WTC11 (cell line): ENCODE measurements around the gene SMIM1. TPM values are rescaled to one million over a fixed set of nuclear protein-coding genes. Genes with fewer than 3 reads are reported as not detected.

ENCODE experiments used
- ATAC-seq: fragments of 200-7000 bp; cut with Tn5 transposase; 2 replicates; pipeline ENCODE4 v1.10.0; 2021; ENCODE audit warnings: mild to moderate bottlenecking, moderate library complexity
- CTCF ChIA-PET: fragments of 300-600 bp; sonication (Branson Sonifier 250); formaldehyde crosslinking; loops from one replicate; lab custom pipeline; 2021; ENCODE audit warnings: antibody characterized with exemption; lab: Charles Lee
- POLR2A ChIA-PET: fragments of 350-600 bp; sonication (Branson Sonifier 250); formaldehyde crosslinking; loops from one replicate; lab custom pipeline; 2021; ENCODE audit warnings: antibody characterized with exemption; lab: Charles Lee
- DNase-seq: peaks from one replicate; pipeline ENCODE4 v3.0.0; 2021; ENCODE audit warnings: low spot score
- H3K27ac Mint-ChIP-seq: 2 replicates; pipeline ENCODE4 v1.8.0; 2021; ENCODE audit warnings: mixed read lengths
- H3K27me3 Mint-ChIP-seq: 2 replicates; pipeline ENCODE4 v1.8.0; 2021; ENCODE audit warnings: low read depth, mild to moderate bottlenecking, moderate library complexity, mixed read lengths
- H3K36me3 Mint-ChIP-seq: 2 replicates; pipeline ENCODE4 v1.8.0; 2021; ENCODE audit warnings: mixed read lengths
- H3K4me1 Mint-ChIP-seq: 2 replicates; pipeline ENCODE4 v1.8.0; 2022; ENCODE audit warnings: mixed read lengths
- H3K4me3 Mint-ChIP-seq: 2 replicates; pipeline ENCODE4 v1.8.0; 2021; ENCODE audit warnings: mild to moderate bottlenecking, moderate library complexity, mixed read lengths
- H3K9me3 Mint-ChIP-seq: 2 replicates; pipeline ENCODE4 v1.8.0; 2021; ENCODE audit warnings: mixed read lengths
- E2F1 ChIP-seq: sonication (generic); formaldehyde crosslinking; IDR thresholded peaks from 2 replicates; pipeline ENCODE4 v1.8.0; 2022; ENCODE audit warnings: mild to moderate bottlenecking, missing genetic modification reagents
- EMX1 ChIP-seq: fragments of 250-450 bp; sonication (Bioruptor Pico); IDR thresholded peaks from 2 replicates; pipeline ENCODE4 v1.8.0; 2021; ENCODE audit warnings: mild to moderate bottlenecking
- ESRRA ChIP-seq: sonication (generic); formaldehyde crosslinking; IDR thresholded peaks from 2 replicates; pipeline ENCODE4 v1.8.1; 2022; ENCODE audit warnings: mild to moderate bottlenecking, missing genetic modification reagents, borderline replicate concordance
- FOXK1 ChIP-seq: sonication (generic); formaldehyde crosslinking; IDR thresholded peaks from 2 replicates; pipeline ENCODE4 v1.8.0; 2022; ENCODE audit warnings: mild to moderate bottlenecking, moderate library complexity, missing genetic modification reagents
- TCF7 ChIP-seq: sonication (generic); formaldehyde crosslinking; IDR thresholded peaks from 2 replicates; pipeline ENCODE4 v1.8.0; 2022; ENCODE audit warnings: mild to moderate bottlenecking, low read depth, missing genetic modification reagents, moderate library complexity
- TP53 ChIP-seq: sonication (generic); formaldehyde crosslinking; IDR thresholded peaks from 2 replicates; pipeline ENCODE4 v1.8.1; 2023; ENCODE audit warnings: mild to moderate bottlenecking, missing genetic modification reagents
- USF1 ChIP-seq: sonication (generic); formaldehyde crosslinking; IDR thresholded peaks from 2 replicates; pipeline ENCODE4 v1.8.0; 2022; ENCODE audit warnings: mild to moderate bottlenecking, missing genetic modification reagents
- ZNF219 ChIP-seq: sonication (generic); formaldehyde crosslinking; IDR thresholded peaks from 2 replicates; pipeline ENCODE4 v1.8.0; 2023; ENCODE audit warnings: missing genetic modification reagents, mild to moderate bottlenecking, borderline replicate concordance
- ZNF232 ChIP-seq: sonication (generic); formaldehyde crosslinking; IDR thresholded peaks from 2 replicates; pipeline ENCODE4 v1.8.0; 2022; ENCODE audit warnings: mild to moderate bottlenecking, missing genetic modification reagents
- total RNA-seq: library from RNA; stranded (reverse); gene quantifications from 3 replicates; pipeline ENCODE4 v1.2.3, GENCODE V29; 2021
- TF ChIP-seq, protein P1 (sequence below): sonication (generic); formaldehyde crosslinking; IDR thresholded peaks from 2 replicates; pipeline ENCODE4 v1.8.0; 2023; ENCODE audit warnings: missing genetic modification reagents, mild to moderate bottlenecking, borderline replicate concordance
- TF ChIP-seq, protein P2 (sequence below): sonication (generic); formaldehyde crosslinking; IDR thresholded peaks from 2 replicates; pipeline ENCODE4 v1.8.0; 2023; ENCODE audit warnings: mild to moderate bottlenecking, missing genetic modification reagents
- TF ChIP-seq, protein P3 (sequence below): sonication (generic); formaldehyde crosslinking; IDR thresholded peaks from 2 replicates; pipeline ENCODE4 v1.8.1; 2022; ENCODE audit warnings: low read depth, missing genetic modification reagents, borderline replicate concordance
- TF ChIP-seq, protein P4 (sequence below): sonication (generic); formaldehyde crosslinking; IDR thresholded peaks from 2 replicates; pipeline ENCODE4 v1.8.1; 2022; ENCODE audit warnings: missing genetic modification reagents, borderline replicate concordance
- TF ChIP-seq, protein P5 (sequence below): sonication (generic); formaldehyde crosslinking; IDR thresholded peaks from 2 replicates; pipeline ENCODE4 v1.8.0; 2022; ENCODE audit warnings: mild to moderate bottlenecking, missing genetic modification reagents

Gene SMIM1
- total RNA-seq, 1 experiment from 2014 or later, result 10.2 TPM

GRCh38 chr1:3779265-3779911 lies 6.8 kb downstream of the SMIM1 start:
- CTCF ChIA-PET, result interaction anchor here (0.9 to 2.5 kb wide), 2 partner anchors 52 to 55 kb away, joined by 3 to 10 read pairs; no protein-coding TSS in a partner anchor
- peaks cover 50% of the 10 kb centered on the region for H3K36me3 Mint-ChIP-seq
- no peak overlapping the region for H3K27ac Mint-ChIP-seq
- H3K4me1 Mint-ChIP-seq, result peaks cover 10% of the 10 kb centered on the region
- no peak for ATAC-seq
- no peak for DNase-seq
- POLR2A ChIA-PET, result interaction anchor here (1.2 kb wide), 1 partner anchor 12 kb away, joined by 5 read pairs; no protein-coding TSS in a partner anchor
- TF ChIP-seq USF1 (CRISPR knock-in tag), result no peak
- TF ChIP-seq ESRRA (CRISPR knock-in tag), result no peak
- TF ChIP-seq, protein P1, sequence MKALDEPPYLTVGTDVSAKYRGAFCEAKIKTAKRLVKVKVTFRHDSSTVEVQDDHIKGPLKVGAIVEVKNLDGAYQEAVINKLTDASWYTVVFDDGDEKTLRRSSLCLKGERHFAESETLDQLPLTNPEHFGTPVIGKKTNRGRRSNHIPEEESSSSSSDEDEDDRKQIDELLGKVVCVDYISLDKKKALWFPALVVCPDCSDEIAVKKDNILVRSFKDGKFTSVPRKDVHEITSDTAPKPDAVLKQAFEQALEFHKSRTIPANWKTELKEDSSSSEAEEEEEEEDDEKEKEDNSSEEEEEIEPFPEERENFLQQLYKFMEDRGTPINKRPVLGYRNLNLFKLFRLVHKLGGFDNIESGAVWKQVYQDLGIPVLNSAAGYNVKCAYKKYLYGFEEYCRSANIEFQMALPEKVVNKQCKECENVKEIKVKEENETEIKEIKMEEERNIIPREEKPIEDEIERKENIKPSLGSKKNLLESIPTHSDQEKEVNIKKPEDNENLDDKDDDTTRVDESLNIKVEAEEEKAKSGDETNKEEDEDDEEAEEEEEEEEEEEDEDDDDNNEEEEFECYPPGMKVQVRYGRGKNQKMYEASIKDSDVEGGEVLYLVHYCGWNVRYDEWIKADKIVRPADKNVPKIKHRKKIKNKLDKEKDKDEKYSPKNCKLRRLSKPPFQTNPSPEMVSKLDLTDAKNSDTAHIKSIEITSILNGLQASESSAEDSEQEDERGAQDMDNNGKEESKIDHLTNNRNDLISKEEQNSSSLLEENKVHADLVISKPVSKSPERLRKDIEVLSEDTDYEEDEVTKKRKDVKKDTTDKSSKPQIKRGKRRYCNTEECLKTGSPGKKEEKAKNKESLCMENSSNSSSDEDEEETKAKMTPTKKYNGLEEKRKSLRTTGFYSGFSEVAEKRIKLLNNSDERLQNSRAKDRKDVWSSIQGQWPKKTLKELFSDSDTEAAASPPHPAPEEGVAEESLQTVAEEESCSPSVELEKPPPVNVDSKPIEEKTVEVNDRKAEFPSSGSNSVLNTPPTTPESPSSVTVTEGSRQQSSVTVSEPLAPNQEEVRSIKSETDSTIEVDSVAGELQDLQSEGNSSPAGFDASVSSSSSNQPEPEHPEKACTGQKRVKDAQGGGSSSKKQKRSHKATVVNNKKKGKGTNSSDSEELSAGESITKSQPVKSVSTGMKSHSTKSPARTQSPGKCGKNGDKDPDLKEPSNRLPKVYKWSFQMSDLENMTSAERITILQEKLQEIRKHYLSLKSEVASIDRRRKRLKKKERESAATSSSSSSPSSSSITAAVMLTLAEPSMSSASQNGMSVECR (CRISPR knock-in tag), result no peak
- TF ChIP-seq, protein P2, sequence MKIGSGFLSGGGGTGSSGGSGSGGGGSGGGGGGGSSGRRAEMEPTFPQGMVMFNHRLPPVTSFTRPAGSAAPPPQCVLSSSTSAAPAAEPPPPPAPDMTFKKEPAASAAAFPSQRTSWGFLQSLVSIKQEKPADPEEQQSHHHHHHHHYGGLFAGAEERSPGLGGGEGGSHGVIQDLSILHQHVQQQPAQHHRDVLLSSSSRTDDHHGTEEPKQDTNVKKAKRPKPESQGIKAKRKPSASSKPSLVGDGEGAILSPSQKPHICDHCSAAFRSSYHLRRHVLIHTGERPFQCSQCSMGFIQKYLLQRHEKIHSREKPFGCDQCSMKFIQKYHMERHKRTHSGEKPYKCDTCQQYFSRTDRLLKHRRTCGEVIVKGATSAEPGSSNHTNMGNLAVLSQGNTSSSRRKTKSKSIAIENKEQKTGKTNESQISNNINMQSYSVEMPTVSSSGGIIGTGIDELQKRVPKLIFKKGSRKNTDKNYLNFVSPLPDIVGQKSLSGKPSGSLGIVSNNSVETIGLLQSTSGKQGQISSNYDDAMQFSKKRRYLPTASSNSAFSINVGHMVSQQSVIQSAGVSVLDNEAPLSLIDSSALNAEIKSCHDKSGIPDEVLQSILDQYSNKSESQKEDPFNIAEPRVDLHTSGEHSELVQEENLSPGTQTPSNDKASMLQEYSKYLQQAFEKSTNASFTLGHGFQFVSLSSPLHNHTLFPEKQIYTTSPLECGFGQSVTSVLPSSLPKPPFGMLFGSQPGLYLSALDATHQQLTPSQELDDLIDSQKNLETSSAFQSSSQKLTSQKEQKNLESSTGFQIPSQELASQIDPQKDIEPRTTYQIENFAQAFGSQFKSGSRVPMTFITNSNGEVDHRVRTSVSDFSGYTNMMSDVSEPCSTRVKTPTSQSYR (CRISPR knock-in tag), result no peak
- TF ChIP-seq E2F1 (CRISPR knock-in tag), result no peak
- TF ChIP-seq ZNF232, result no peak
- no peak overlapping the region for H3K4me3 Mint-ChIP-seq
- no peaks in the 10 kb centered on the region for H3K27me3 Mint-ChIP-seq
- H3K9me3 Mint-ChIP-seq, result no peaks in the 10 kb centered on the region

GRCh38 chr1:3779912-3780416 lies 7.4 kb downstream of the SMIM1 start:
- Mint-ChIP-seq H3K27ac (no peak overlapping the region), H3K27me3 (no peaks in the 10 kb centered on the region), H3K36me3 (peaks cover 56% of the 10 kb centered on the region), H3K4me1 (peaks cover 10% of the 10 kb centered on the region), H3K9me3 (no peaks in the 10 kb centered on the region), H3K4me3 (no peak overlapping the region)
- CTCF ChIA-PET, result interaction anchor here (0.7 kb wide), 1 partner anchor 1968 kb away, joined by 4 read pairs; no protein-coding TSS in a partner anchor
- no peak for DNase-seq
- ATAC-seq, result no peak
- POLR2A ChIA-PET, result no interaction called here
- TF ChIP-seq FOXK1 (CRISPR knock-in tag), result no peak
- TF ChIP-seq, protein P3, sequence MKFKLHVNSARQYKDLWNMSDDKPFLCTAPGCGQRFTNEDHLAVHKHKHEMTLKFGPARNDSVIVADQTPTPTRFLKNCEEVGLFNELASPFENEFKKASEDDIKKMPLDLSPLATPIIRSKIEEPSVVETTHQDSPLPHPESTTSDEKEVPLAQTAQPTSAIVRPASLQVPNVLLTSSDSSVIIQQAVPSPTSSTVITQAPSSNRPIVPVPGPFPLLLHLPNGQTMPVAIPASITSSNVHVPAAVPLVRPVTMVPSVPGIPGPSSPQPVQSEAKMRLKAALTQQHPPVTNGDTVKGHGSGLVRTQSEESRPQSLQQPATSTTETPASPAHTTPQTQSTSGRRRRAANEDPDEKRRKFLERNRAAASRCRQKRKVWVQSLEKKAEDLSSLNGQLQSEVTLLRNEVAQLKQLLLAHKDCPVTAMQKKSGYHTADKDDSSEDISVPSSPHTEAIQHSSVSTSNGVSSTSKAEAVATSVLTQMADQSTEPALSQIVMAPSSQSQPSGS (CRISPR knock-in tag), result no peak
- TF ChIP-seq E2F1 (CRISPR knock-in tag), result no peak
- TF ChIP-seq, protein P4, sequence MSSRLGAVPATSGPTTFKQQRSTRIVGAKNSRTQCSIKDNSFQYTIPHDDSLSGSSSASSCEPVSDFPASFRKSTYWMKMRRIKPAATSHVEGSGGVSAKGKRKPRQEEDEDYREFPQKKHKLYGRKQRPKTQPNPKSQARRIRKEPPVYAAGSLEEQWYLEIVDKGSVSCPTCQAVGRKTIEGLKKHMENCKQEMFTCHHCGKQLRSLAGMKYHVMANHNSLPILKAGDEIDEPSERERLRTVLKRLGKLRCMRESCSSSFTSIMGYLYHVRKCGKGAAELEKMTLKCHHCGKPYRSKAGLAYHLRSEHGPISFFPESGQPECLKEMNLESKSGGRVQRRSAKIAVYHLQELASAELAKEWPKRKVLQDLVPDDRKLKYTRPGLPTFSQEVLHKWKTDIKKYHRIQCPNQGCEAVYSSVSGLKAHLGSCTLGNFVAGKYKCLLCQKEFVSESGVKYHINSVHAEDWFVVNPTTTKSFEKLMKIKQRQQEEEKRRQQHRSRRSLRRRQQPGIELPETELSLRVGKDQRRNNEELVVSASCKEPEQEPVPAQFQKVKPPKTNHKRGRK (CRISPR knock-in tag), result no peak
- no peak for TF ChIP-seq TP53 (CRISPR knock-in tag)
- TF ChIP-seq USF1 (CRISPR knock-in tag), result no peak
- TF ChIP-seq ZNF219, result no peak
- no peak for TF ChIP-seq EMX1 (CRISPR knock-in tag)
- TF ChIP-seq, protein P5, sequence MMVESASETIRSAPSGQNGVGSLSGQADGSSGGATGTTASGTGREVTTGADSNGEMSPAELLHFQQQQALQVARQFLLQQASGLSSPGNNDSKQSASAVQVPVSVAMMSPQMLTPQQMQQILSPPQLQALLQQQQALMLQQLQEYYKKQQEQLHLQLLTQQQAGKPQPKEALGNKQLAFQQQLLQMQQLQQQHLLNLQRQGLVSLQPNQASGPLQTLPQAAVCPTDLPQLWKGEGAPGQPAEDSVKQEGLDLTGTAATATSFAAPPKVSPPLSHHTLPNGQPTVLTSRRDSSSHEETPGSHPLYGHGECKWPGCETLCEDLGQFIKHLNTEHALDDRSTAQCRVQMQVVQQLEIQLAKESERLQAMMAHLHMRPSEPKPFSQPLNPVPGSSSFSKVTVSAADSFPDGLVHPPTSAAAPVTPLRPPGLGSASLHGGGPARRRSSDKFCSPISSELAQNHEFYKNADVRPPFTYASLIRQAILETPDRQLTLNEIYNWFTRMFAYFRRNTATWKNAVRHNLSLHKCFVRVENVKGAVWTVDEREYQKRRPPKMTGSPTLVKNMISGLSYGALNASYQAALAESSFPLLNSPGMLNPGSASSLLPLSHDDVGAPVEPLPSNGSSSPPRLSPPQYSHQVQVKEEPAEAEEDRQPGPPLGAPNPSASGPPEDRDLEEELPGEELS (CRISPR knock-in tag), result no peak
- TF ChIP-seq ESRRA (CRISPR knock-in tag), result no peak
- TF ChIP-seq TCF7 (CRISPR knock-in tag), result no peak
